T-helper 2 cell treated with Interferon-gamma antibody and Interleukin-4, amounts not matched to agents 5 μg/mL and 100 μg/mL, for 36 hours (primary cell): ENCODE data around the gene APBA3.

ENCODE experiments used
- DNase-seq: peaks from one replicate; pipeline ENCODE4 v3.0.0; 2021; ENCODE audit warnings: low spot score
- H3K27ac Mint-ChIP-seq: one replicate; pipeline ENCODE4 v1.8.0; 2021; ENCODE audit warnings: mild to moderate bottlenecking, mixed read lengths
- H3K27me3 Mint-ChIP-seq: one replicate; pipeline ENCODE4 v1.8.0; 2021; ENCODE audit warnings: low read depth, mixed read lengths
- H3K36me3 Mint-ChIP-seq: one replicate; pipeline ENCODE4 v1.8.0; 2021; ENCODE audit warnings: low read depth, mixed read lengths
- H3K4me1 Mint-ChIP-seq: one replicate; pipeline ENCODE4 v1.8.0; 2021; ENCODE audit warnings: low read depth, mixed read lengths
- H3K4me3 Mint-ChIP-seq: one replicate; pipeline ENCODE4 v1.8.0; 2022; ENCODE audit warnings: mild to moderate bottlenecking, moderate library complexity, mixed read lengths
- H3K9me3 Mint-ChIP-seq: one replicate; pipeline ENCODE4 v1.8.0; 2021; ENCODE audit warnings: mixed read lengths

The APBA3 gene

DNA sequence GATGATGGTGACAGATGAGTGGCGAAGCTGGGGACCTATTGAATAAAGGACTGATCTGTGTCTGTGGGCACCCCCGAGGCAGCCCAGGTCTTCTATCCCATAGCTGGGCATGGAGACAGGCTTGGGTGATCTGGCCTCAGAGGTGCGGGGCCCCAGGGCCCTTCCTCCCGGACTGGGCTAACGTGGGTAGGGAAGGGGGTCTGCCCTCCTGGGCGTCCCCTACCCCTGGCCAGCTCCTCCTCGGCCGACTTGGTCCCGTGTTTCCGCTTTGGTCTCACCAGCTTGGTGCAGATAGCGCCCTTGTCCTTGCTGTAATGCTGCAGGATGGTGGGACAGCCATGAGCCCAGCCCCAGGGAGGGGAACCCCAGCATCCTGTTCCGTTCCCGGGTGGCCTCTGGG, 21.4 kb upstream of the APBA3 start:
- peaks cover 15% of the 10 kb centered on the region for H3K36me3 Mint-ChIP-seq
- H3K4me1 Mint-ChIP-seq = peaks cover 2% of the 10 kb centered on the region
- H3K27me3 Mint-ChIP-seq = peaks cover 3% of the 10 kb centered on the region
- no peak overlapping the region for H3K27ac Mint-ChIP-seq
- peaks cover 20% of the 10 kb centered on the region for H3K9me3 Mint-ChIP-seq
- no peak for DNase-seq
- no peak overlapping the region for H3K4me3 Mint-ChIP-seq

DNA sequence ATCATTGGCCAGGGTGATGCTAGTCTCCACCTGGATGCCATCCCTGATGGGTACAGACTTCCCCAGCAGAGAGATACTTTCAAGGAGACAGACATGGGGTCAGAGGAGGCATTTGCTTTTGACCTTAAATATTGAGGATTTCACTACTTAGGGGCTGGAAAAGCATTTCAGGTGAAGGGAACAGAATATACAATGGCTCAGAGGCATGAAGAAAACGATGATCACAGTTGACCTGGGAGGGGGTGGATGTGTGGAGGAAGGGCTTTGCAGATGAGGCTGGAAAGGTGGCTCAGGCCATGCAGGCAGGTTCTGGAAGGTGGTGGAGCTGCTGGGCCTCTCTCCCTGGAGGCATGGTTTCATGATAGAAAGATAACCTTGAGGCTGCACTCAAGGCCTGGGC, 20.8 kb upstream of the APBA3 start:
- H3K9me3 Mint-ChIP-seq = peaks cover 20% of the 10 kb centered on the region
- peaks cover 3% of the 10 kb centered on the region for H3K27me3 Mint-ChIP-seq
- H3K4me1 Mint-ChIP-seq = peaks cover 2% of the 10 kb centered on the region
- no peak overlapping the region for H3K27ac Mint-ChIP-seq
- H3K4me3 Mint-ChIP-seq = no peak overlapping the region
- peaks cover 15% of the 10 kb centered on the region for H3K36me3 Mint-ChIP-seq
- DNase-seq = no peak

DNA sequence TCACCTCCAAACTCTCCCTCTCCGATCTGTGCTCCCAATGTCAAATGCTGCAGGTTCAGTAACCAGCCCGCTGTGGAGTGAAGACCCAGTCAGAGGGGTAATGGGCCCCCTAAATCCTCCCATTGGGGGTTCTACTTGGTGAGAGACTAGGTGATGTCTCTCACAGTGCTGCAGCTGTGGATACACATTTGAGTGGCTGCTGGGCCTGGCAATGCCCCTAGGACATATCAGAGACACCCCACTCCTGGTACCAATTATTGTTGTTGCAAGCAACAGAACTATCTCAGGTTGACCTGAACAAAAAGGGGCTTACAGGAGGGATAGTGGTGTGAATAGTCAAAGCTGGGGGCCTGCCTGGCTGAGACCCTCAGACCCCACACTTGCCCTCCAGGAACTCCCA, 20.1 kb upstream of the APBA3 start:
- Mint-ChIP-seq H3K4me1 (peaks cover 2% of the 10 kb centered on the region), H3K36me3 (peaks cover 15% of the 10 kb centered on the region), H3K9me3 (peaks cover 20% of the 10 kb centered on the region), H3K4me3 (no peak overlapping the region), H3K27ac (no peak overlapping the region), H3K27me3 (peaks cover 3% of the 10 kb centered on the region)
- no peak for DNase-seq

DNA sequence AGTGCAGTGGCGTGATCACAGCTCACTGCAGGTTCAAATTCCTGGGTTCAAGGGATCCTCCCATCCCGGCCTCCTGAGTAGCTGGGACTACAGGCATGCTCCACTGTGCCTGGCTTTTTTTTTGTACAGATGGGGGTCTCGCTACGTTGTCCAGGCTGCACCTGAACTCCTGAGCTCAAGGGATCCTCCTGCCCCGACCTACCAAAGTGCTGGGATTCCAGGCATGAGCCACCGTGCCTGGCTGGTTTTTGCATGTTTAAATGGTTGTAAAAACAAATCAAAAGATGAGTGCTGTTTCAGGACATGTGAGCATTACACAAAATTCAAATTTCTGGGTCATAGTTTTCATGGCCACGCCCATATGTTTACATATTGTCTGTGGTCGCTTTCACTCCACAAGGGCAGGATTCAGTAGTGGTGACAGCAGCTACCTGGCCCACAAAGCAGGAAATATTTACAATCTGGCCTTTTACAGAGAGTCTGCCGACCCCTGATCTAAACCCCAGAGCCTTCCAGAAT, 19.4 kb upstream of the APBA3 start:
- Mint-ChIP-seq H3K4me3 (no peak overlapping the region), H3K9me3 (peaks cover 20% of the 10 kb centered on the region), H3K36me3 (peaks cover 15% of the 10 kb centered on the region), H3K27ac (no peak overlapping the region), H3K4me1 (peaks cover 2% of the 10 kb centered on the region), H3K27me3 (peaks cover 3% of the 10 kb centered on the region)
- DNase-seq = no peak

DNA sequence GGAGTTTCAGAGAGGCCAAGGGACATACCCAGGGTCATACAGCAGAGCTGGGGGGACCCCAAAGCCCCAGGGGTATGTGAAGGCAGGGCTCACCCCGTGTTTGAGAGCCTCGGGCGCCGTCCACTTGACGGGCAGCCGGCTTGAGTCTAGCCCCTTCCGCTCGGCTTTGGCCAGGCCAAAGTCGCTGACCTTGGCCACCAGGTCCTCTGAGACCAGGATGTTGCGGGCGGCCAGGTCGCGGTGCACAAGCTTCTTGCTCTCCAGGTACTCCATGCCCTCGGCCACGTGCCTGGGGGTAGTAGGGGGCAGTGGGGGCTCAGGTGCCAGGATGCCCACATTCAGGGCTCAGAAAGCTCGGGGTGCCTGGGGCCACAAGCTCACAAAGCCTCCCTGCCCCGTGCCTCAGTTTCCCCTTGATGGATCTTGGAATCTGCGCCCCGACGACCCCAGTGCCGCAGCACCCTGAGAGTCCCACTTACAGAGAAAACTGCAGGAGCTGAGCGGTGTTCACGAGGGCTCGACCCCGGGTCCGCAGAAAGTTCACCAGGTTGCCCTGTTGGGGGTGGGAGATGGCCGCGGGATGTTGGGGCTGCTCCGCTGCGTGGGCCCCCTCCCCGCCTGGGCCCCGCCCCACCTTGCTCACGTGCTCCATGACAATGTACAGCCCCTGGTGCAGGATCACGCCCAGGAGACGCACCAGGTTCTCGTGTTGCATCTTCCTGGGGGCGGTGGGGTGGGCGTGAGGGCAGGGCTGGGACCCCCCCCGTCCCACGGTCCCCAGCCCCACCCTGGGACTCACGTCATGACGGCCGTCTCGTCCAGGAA, 17.6 kb upstream of the APBA3 start:
- peaks cover 15% of the 10 kb centered on the region for H3K36me3 Mint-ChIP-seq
- H3K4me3 Mint-ChIP-seq = no peak overlapping the region
- H3K27ac Mint-ChIP-seq = no peak overlapping the region
- no peak for DNase-seq
- H3K27me3 Mint-ChIP-seq = no peaks in the 10 kb centered on the region
- no peaks in the 10 kb centered on the region for H3K4me1 Mint-ChIP-seq
- H3K9me3 Mint-ChIP-seq = peaks cover 20% of the 10 kb centered on the region

DNA sequence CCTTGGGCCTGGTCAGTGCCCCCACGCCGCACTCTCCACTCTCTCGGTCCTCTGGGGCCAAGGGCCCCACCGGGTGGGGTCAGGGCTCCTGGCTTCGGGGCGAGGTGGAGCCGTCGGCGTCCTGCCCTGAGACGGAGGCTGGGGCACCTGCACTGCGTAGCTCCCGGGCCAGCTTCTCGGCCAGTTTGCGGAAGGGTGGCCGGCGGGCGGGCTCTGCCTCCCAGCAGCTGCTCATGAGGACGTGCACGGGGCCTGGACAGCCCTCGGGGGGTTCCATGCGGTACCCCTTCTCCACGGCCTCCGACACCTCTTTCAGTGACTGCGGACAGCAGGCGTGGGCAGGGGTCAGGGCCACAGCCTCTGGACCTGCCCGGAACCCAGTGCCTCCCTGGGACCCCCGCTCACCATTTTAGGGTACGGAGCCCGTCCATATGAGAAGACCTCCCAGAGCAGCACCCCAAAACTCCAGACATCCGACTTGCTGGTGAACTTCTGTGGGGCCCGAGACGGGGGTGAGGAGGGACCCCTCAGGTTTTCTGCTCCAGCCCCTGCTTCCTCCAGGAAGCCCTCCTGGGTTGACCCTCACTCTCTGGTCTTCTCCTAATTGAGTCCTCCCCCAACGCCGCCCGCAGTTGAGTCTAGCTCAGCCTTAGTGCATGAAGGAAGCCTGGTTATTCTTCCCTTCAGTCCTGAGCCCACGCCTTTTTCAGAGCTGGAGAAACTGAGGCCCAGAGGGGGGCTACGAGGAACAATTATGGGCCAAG, 16.8 kb upstream of the APBA3 start:
- Mint-ChIP-seq H3K9me3 (peaks cover 20% of the 10 kb centered on the region), H3K4me1 (no peaks in the 10 kb centered on the region), H3K27me3 (no peaks in the 10 kb centered on the region), H3K36me3 (peaks cover 13% of the 10 kb centered on the region), H3K27ac (no peak overlapping the region), H3K4me3 (no peak overlapping the region)
- no peak for DNase-seq

DNA sequence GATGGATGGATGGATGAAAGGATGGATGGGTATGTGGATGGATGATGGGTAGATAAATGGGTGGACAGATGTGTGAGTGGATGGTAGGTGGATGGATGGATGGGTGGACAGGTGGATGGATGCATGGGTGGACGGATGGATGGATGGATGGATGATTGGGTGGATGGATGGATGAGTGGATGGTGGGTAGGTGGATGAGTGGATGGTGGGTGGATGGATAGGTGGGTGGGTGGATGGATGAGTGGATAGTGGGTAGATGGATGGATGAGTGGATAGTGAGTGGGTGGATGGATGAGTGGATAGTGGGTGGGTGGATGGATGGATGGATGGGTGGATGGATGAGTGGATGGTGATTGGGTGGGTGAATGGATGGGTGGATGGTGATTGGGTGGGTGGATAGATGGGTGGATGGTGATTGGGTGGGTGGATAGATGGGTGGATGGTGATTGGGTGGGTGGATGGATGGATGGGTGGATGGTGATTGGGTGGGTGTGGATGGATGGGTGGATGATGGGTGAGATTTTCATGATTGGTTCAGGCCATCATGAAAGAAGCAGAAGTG, 15.1 kb upstream of the APBA3 start:
- no peak overlapping the region for H3K4me3 Mint-ChIP-seq
- peaks cover 7% of the 10 kb centered on the region for H3K9me3 Mint-ChIP-seq
- H3K27ac Mint-ChIP-seq = no peak overlapping the region
- no peak for DNase-seq
- H3K36me3 Mint-ChIP-seq = peaks cover 1% of the 10 kb centered on the region
- H3K4me1 Mint-ChIP-seq = no peaks in the 10 kb centered on the region
- H3K27me3 Mint-ChIP-seq = no peaks in the 10 kb centered on the region

DNA sequence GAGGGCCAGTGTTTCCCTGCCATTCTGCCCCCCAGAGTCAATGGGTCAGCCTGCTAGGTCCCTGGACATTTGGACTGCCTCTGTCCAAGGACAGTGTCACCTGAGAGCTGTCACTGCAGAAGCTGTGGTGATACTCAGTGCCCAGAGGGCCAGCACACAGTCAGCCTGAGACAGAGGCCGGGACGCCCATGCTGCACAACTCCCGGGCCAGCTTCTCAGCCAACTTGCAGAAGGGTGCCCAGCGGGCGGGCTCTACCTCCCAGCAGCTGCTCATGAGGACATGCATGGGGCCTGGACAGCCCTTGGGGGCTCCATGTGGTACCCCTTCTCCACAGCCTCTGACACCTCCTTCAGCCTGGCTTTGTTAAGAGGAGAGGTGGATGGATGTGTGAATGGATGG, 14.3 kb upstream of the APBA3 start:
- no peaks in the 10 kb centered on the region for H3K27me3 Mint-ChIP-seq
- H3K4me3 Mint-ChIP-seq = no peak overlapping the region
- DNase-seq = no peak
- H3K36me3 Mint-ChIP-seq = no peaks in the 10 kb centered on the region
- H3K4me1 Mint-ChIP-seq = no peaks in the 10 kb centered on the region
- peaks cover under 1% of the 10 kb centered on the region for H3K9me3 Mint-ChIP-seq
- H3K27ac Mint-ChIP-seq = no peak overlapping the region

DNA sequence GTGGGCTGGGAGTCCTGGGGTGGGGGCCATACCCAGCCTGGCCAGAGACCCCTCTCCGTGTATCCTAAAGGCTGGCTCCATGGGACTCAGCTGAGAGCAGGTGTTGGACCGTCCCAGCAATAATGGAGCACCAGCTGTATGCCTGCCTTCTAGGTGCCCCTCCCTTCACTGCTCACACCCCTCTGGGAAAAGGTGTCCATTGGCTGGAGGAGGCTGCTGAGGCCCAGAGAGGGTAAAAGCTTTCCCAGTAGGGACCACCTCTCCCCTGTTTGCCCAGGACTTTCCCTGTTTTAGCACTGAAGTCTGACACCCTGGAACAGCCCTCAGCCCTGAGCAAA, 13.9 kb upstream of the APBA3 start:
- DNase-seq = no peak
- Mint-ChIP-seq H3K4me1 (no peaks in the 10 kb centered on the region), H3K27me3 (no peaks in the 10 kb centered on the region), H3K27ac (no peak overlapping the region), H3K9me3 (no peaks in the 10 kb centered on the region), H3K4me3 (no peak overlapping the region), H3K36me3 (no peaks in the 10 kb centered on the region)

DNA sequence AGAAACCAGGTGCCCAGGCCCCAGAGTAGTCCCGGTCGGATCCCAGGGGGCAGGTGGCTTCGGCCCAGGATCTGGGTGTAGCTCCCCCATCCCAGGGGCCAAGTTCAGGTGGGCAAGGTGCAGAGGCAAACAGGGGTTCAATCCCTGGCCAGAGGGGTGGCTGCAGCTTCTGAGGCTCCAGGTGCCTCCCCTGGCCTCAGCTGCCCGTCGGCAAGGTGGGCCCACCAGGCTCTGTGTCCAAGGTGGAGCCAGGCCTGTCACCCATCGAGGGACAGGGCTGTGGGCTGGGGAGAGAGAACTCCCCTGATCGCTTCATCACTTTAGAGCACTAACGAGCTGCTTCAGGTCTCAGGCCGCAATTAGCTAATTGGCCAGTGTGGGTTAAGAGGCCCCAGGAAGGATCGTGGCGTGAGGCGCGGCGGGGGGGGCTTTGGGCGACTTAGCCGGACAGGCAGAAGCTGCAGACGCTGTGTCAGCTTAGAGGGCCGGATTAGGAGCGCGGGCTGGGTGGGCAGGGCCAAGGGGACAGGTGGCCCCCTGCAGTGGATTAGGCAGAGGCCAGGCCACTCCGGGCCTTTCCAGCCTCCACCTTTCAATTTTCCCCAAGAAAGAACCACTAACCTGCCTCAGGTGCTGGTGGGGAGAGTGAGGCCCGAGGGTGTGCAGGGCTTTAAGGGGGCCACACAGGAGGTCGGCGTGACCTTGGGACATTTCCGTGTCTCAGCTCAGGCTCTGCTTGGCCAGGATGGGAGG, 13.3 kb upstream of the APBA3 start:
- no peaks in the 10 kb centered on the region for H3K4me1 Mint-ChIP-seq
- H3K4me3 Mint-ChIP-seq = no peak overlapping the region
- H3K27me3 Mint-ChIP-seq = no peaks in the 10 kb centered on the region

DNA sequence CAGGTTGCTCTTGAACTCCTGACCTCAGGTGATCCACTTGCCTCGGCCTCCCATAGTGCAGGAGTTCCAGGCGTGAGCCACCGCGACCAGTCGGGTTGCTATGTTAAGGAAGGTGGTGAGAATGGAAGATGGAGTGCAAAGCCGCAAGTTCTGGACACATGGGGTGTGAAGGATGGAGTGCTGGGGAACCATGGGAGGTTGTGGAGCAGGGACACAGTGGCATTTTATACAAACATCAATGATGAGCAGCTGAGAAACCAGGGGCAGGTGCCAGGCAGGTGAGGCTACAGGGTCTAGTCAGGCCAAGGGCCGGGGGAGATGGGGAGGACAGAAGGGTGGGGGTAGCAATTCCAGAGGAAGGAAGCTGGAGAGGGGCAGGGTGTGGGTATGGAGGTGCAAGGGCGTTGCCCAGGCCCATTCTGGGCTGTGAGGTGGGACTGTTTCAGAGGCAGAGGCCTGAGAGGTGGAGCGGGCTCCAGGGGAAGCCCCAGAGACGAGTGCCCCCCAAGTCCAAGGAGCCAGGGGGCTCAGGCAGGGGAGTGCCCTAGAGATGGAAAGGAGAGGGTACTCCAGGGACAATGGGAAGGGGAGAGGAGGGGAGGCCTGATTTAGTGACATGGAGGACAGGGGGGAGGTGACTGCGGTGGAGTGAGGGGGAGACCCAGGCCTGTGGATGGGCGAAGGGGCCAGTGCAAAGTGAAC, 12.5 kb upstream of the APBA3 start:
- DNase-seq = no peak
- H3K9me3 Mint-ChIP-seq = no peaks in the 10 kb centered on the region
- H3K4me3 Mint-ChIP-seq = no peak overlapping the region
- H3K4me1 Mint-ChIP-seq = no peaks in the 10 kb centered on the region
- H3K27me3 Mint-ChIP-seq = no peaks in the 10 kb centered on the region
- no peak overlapping the region for H3K27ac Mint-ChIP-seq
- peaks cover 1% of the 10 kb centered on the region for H3K36me3 Mint-ChIP-seq

More for the DNA sequence above, 13.3 kb upstream of the APBA3 start:
- no peak overlapping the region for H3K27ac Mint-ChIP-seq
- no peaks in the 10 kb centered on the region for H3K36me3 Mint-ChIP-seq
- no peak for DNase-seq
- no peaks in the 10 kb centered on the region for H3K9me3 Mint-ChIP-seq

DNA sequence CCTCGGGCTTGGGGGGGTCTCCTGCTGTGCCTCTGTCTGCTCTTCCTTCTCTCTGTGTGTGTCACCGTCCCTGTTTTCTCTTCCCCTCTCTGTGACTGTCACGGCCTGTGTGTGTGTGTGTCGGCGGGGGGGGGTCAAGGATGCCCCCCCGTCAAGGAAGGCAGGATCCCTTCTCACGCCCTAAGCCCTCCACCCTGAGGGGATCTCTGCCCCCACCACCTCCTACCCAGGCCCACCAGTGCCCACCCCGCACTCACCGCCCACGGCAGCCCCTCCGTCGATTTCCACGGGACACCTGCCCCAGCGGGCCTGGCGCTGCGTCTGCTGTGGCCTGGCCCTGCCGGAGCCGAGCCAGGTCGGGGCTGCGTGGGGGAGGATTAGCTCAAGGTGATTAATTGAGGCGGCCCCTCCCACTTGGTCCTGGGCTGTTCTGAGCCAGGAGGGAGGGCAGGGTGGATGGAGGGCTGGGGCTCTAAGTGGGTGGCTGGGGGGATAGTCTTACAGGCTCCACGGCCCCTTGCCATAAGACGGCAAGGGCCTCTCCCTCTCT, 10.5 kb upstream of the APBA3 start, which contains the start of gene RAX2:
Gene RAX2, minus strand, starts transcription at position 323 of the 550 bp plus-strand sequence. CDS start 486 bp downstream, outside the sequence.
- no peaks in the 10 kb centered on the region for H3K9me3 Mint-ChIP-seq
- no peak within 1 kb of the TSS for H3K27ac Mint-ChIP-seq
- no peaks in the 10 kb centered on the region for H3K4me1 Mint-ChIP-seq
- no peaks in the 10 kb centered on the region for H3K27me3 Mint-ChIP-seq
- no peak within 1 kb of the TSS for H3K4me3 Mint-ChIP-seq
- peaks cover 9% of the 10 kb centered on the region for H3K36me3 Mint-ChIP-seq
- no peak for DNase-seq
